IMR-90 (cell line): ENCODE data around the gene TRIM17. TPM values are rescaled to one million over a fixed set of nuclear protein-coding genes. Genes with fewer than 3 reads are reported as not detected.

Experiments
- ATAC-seq: fragments of 200-7000 bp; cut with Tn5 transposase; 2 replicates; pipeline ENCODE4 v1.9.1; 2020; ENCODE audit warnings: low read depth, mild to moderate bottlenecking, moderate library complexity
- BruUV-seq: library from RNA; stranded (reverse); fragments of 400-500 nt; replicated peaks from 2 replicates; lab custom pipeline; 2021; lab: Mats Ljungman, UMichigan
- CTCF ChIA-PET: fragments of 300-600 bp; formaldehyde crosslinking; extraction: SDS; loops from one replicate; lab custom pipeline; 2021; ENCODE audit warnings: antibody characterized with exemption; lab: Yijun Ruan, JAX
- POLR2A ChIA-PET: fragments of 300-600 bp; sonication (Branson Sonifier 250); formaldehyde crosslinking; loops from one replicate; lab custom pipeline; 2022; ENCODE audit warnings: antibody characterized with exemption; ENCODE audit not compliant: unreplicated experiment; lab: Charles Lee
- DNase-seq: peaks from one replicate; pipeline ENCODE4 v3.0.0; 2013
- H2AFZ ChIP-seq: replicated peaks from 2 replicates; pipeline ENCODE3; 2013; ENCODE audit warnings: low read length, mild to moderate bottlenecking; ENCODE audit not compliant: poor library complexity
- H2AK5ac ChIP-seq: 2 replicates; pipeline ENCODE4 v1.6.1; 2013; ENCODE audit warnings: low read depth, low read length, inconsistent platforms
- H2AK9ac ChIP-seq: replicated peaks from 2 replicates; pipeline ENCODE3; 2013; ENCODE audit warnings: mild to moderate bottlenecking, low read depth, low read length, moderate library complexity; ENCODE audit not compliant: poor library complexity
- H2BK120ac ChIP-seq: 2 replicates; pipeline ENCODE4 v1.6.1; 2013; ENCODE audit warnings: low read depth, low read length, inconsistent platforms
- H2BK15ac ChIP-seq: 3 replicates; pipeline ENCODE4 v1.6.1; 2013; ENCODE audit warnings: low read depth, low read length, inconsistent platforms
- H2BK20ac ChIP-seq: 2 replicates; pipeline ENCODE4 v1.6.1; 2013; ENCODE audit warnings: low read depth, mild to moderate bottlenecking, inconsistent platforms, low read length, moderate library complexity
- H2BK5ac ChIP-seq: 2 replicates; pipeline ENCODE4 v1.6.1; 2013; ENCODE audit warnings: mild to moderate bottlenecking, low read depth, low read length, inconsistent platforms; ENCODE audit not compliant: poor library complexity, severe bottlenecking
- H3K14ac ChIP-seq: replicated peaks from 2 replicates; pipeline ENCODE4 v1.6.1; 2013; ENCODE audit warnings: low read depth, low read length, inconsistent platforms
- H3K18ac ChIP-seq: 2 replicates; pipeline ENCODE4 v1.6.1; 2013; ENCODE audit warnings: low read depth, low read length, control low read depth
- H3K23ac ChIP-seq: 2 replicates; pipeline ENCODE4 v1.6.1; 2013; ENCODE audit warnings: low read depth, low read length, inconsistent platforms
- H3K27ac ChIP-seq: 2 replicates; pipeline ENCODE4 v1.5.1; 2013; ENCODE audit warnings: mild to moderate bottlenecking, control low read depth, low read length; ENCODE audit not compliant: insufficient read depth
- H3K27me3 ChIP-seq: 2 replicates; pipeline ENCODE4 v1.6.1; 2013; ENCODE audit warnings: low read length; ENCODE audit not compliant: control insufficient read depth, insufficient read depth
- H3K36me3 ChIP-seq: 2 replicates; pipeline ENCODE4 v1.6.1; 2013; ENCODE audit warnings: low read length, mixed read lengths; ENCODE audit not compliant: control insufficient read depth, insufficient read depth
- H3K4ac ChIP-seq: 2 replicates; pipeline ENCODE4 v1.6.1; 2013; ENCODE audit warnings: low read depth, low read length, inconsistent platforms
- H3K4me1 ChIP-seq: 2 replicates; pipeline ENCODE4 v1.6.1; 2013; ENCODE audit warnings: low read length, mixed read lengths; ENCODE audit not compliant: control insufficient read depth, insufficient read depth
- H3K4me2 ChIP-seq: 2 replicates; pipeline ENCODE4 v1.6.1; 2013; ENCODE audit warnings: low read depth, mild to moderate bottlenecking, control low read depth, low read length, moderate library complexity
- H3K4me3 ChIP-seq: 2 replicates; pipeline ENCODE4 v1.5.1; 2013; ENCODE audit warnings: low read depth, mild to moderate bottlenecking, control low read depth, low read length, moderate library complexity; ENCODE audit not compliant: insufficient read depth
- H3K56ac ChIP-seq: 2 replicates; pipeline ENCODE4 v1.6.1; 2013; ENCODE audit warnings: low read length, inconsistent platforms; ENCODE audit not compliant: insufficient read depth; ENCODE audit errors: extremely low read depth
- H3K79me1 ChIP-seq, 2 experiments: 2 replicates each; pipeline ENCODE4 v1.6.1; 2013; ENCODE audit warnings: low read length in 2 of 2, inconsistent platforms in 1 of 2, low read depth in 1 of 2
- H3K9ac ChIP-seq: 2 replicates; pipeline ENCODE4 v1.6.1; 2013; ENCODE audit warnings: low read depth, low read length, control low read depth
- H3K9me1 ChIP-seq: 2 replicates; pipeline ENCODE4 v1.6.1; 2013; ENCODE audit warnings: low read length, inconsistent platforms; ENCODE audit not compliant: insufficient read depth
- H3K9me3 ChIP-seq: 2 replicates; pipeline ENCODE4 v1.6.1; 2013; ENCODE audit warnings: low read length; ENCODE audit not compliant: control insufficient read depth, insufficient read depth
- H4K20me1 ChIP-seq: 2 replicates; pipeline ENCODE4 v1.6.1; 2013; ENCODE audit warnings: low read length, inconsistent platforms; ENCODE audit not compliant: insufficient read depth
- H4K5ac ChIP-seq: 2 replicates; pipeline ENCODE4 v1.6.1; 2013; ENCODE audit warnings: mild to moderate bottlenecking, low read depth, low read length, control low read depth
- H4K8ac ChIP-seq, 2 experiments: 2 replicates each; pipeline ENCODE4 v1.6.1; 2013; ENCODE audit warnings: low read depth in 2 of 2, low read length in 2 of 2, control low read depth in 1 of 2, inconsistent platforms in 1 of 2
- H4K91ac ChIP-seq: 2 replicates; pipeline ENCODE4 v1.6.1; 2013; ENCODE audit warnings: low read depth, low read length, inconsistent platforms; ENCODE audit not compliant: insufficient read depth
- MXI1 ChIP-seq: IDR thresholded peaks from 2 replicates; pipeline ENCODE4 v1.6.1; 2012; ENCODE audit warnings: low read depth, mild to moderate bottlenecking, low read length, moderate library complexity, borderline replicate concordance
- RAD21 ChIP-seq: IDR thresholded peaks from 2 replicates; pipeline ENCODE4 v1.6.1; 2012; ENCODE audit warnings: low read length, improper control_type of control experiment
- WGBS, 2 experiments: methylation state at CpG; one replicate each; pipeline versions ENCODE4 v1.1.5 to v1.1.7; 2013; ENCODE audit warnings: missing lambda C conversion rate in 2 of 2; ENCODE audit not compliant: insufficient read length in 1 of 2; ENCODE audit errors: extremely low coverage in 2 of 2; 5-methylcytosine and 5-hydroxymethylcytosine counted together
- dilution Hi-C: fragments of 300-500 bp; cut with HindIII; formaldehyde crosslinking; loops from one replicate; pipeline ENCODE4 v1.14.3; 2018; ENCODE audit warnings: low sequenced_read_pairs; ENCODE audit not compliant: unreplicated experiment
- in situ Hi-C: fragments of 300-500 bp; cut with MboI; formaldehyde crosslinking; loops from 3 replicates; pipeline ENCODE4 v1.14.3; 2019; ENCODE audit warnings: low sequenced_read_pairs, inconsistent platforms, mixed read lengths
- intact Hi-C: fragments of 100-400 bp; cut with micrococcal nuclease; formaldehyde crosslinking; loops from 2 replicates; pipeline ENCODE4 v1.10.0; 2022
- polyA plus RNA-seq, 3 experiments: library from polyadenylated mRNA; depleted of rRNA; stranded (reverse); fragments of >200 nt; gene quantifications; 2 replicates each; pipeline ENCODE4 v1.2.3, GENCODE V29; 2012; ENCODE audit warnings: low replicate concordance in 1 of 3
- total RNA-seq: library from RNA; depleted of rRNA; stranded (reverse); fragments of >200 nt; gene quantifications from 2 replicates; pipeline ENCODE4 v1.2.3, GENCODE V29; 2012

TRIM17 gene
- total and polyA plus RNA-seq, 2 of the 4 experiments (the other 2 are of a cell fraction): 0.39 TPM; not detected in 1

DNA sequence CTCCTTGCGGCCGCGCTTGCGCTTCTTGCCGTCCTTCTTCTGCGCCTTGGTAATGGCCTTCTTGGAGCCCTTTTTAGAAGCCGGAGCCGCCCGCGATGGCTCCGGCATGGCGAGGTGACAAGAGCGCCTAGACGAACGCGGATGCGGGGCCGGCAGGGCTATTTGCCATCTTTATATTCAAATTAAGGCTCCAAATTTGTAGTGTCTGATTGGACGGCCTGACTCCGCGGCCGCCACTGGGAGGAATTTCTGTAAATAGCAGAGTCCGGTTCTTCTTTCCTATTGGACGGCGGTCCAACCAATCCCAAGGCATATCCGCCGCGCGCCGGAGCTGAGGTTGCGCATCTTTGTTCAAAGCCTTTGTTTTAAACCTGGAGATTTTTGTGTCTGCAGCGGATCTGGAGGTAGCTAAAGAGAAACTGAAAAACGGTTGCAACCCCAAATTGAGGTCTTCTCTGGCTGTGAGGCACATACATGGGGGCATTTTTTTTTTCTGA lies 47.9 kb upstream of the TRIM17 start:
- no peak overlapping the region for H2BK15ac ChIP-seq
- H3K27me3 ChIP-seq: peaks cover 26% of the 10 kb centered on the region
- peak overlapping the region; percentile 89 for H3K4me2 ChIP-seq
- no peak overlapping the region for H3K56ac ChIP-seq
- 4% methylated on average over 20 of the region's 33 CpGs; no CpG with 5 or more reads in 1 of the 2 experiments for WGBS, 2 experiments
- ATAC-seq (peak; percentile 100), DNase-seq (peak; percentile 81)
- H4K5ac ChIP-seq: no peak overlapping the region
- H2BK20ac ChIP-seq: no peak overlapping the region
- H3K36me3 ChIP-seq: no peaks in the 10 kb centered on the region
- no peaks in the 10 kb centered on the region for H4K20me1 ChIP-seq
- H3K4ac ChIP-seq: no peak overlapping the region
- no peak overlapping the region for H3K27ac ChIP-seq
- peak overlapping the region; percentile 54 for H3K4me3 ChIP-seq
- dilution Hi-C loops: no loop called here
- peak overlapping the region; percentile 73 to 75; a peak in 3 of 4 replicates for H4K8ac ChIP-seq
- no peak overlapping the region for H2BK5ac ChIP-seq
- H2AFZ ChIP-seq: peak overlapping the region; percentile 92
- no peaks in the 10 kb centered on the region for H3K9me3 ChIP-seq
- in situ Hi-C loops: no loop called here
- 0 out of 2 replicates have a peak overlapping the region, but pooled peaks have one; percentile 13 for H3K14ac ChIP-seq
- H2AK9ac ChIP-seq: no peak overlapping the region
- no peak overlapping the region for H2AK5ac ChIP-seq
- no peak overlapping the region for H4K91ac ChIP-seq
- CTCF ChIA-PET: interaction anchor here (0.6 to 1.2 kb wide), 3 partner anchors 14 to 71 kb away, joined by 3 to 6 read pairs (median 4); no protein-coding TSS in a partner anchor
- BruUV-seq: no TSS peak
- H3K9me1 ChIP-seq: no peaks in the 10 kb centered on the region
- H3K9ac ChIP-seq: peak overlapping the region; percentile 41; the same call in 1 of the 2 replicates
- POLR2A ChIA-PET: interaction anchor here (0.6 kb wide), 1 partner anchor 59 kb away, joined by 3 read pairs; no protein-coding TSS in a partner anchor
- intact Hi-C loops: no loop called here
- TF ChIP-seq MXI1 (peak; percentile 78), RAD21 (no peak)
- H3K79me1 ChIP-seq: peaks cover 0 to 3% of the 10 kb centered on the region in 2 experiments; a peak in 2 of 4 replicates
- no peak overlapping the region for H2BK120ac ChIP-seq
- H3K4me1 ChIP-seq: peaks cover 1% of the 10 kb centered on the region; the same call in 1 of the 2 replicates
- no peak overlapping the region for H3K18ac ChIP-seq
- H3K23ac ChIP-seq: no peak overlapping the region; the same call in 1 of the 2 replicates
